Inferior parietal cortex (tissue), 1 donor: ENCODE results near the gene MPV17L2.
"Not testable (repeated sequence)": the region's sequence is repeated elsewhere in the genome, so short reads cannot be mapped to it uniquely, and the experiment has no call there.

ENCODE experiments used
- DNase-seq: peaks from one replicate; pipeline ENCODE4 v3.0.0-alpha.2; 2016; ENCODE audit errors: extremely low spot score

MPV17L2 gene

DNA sequence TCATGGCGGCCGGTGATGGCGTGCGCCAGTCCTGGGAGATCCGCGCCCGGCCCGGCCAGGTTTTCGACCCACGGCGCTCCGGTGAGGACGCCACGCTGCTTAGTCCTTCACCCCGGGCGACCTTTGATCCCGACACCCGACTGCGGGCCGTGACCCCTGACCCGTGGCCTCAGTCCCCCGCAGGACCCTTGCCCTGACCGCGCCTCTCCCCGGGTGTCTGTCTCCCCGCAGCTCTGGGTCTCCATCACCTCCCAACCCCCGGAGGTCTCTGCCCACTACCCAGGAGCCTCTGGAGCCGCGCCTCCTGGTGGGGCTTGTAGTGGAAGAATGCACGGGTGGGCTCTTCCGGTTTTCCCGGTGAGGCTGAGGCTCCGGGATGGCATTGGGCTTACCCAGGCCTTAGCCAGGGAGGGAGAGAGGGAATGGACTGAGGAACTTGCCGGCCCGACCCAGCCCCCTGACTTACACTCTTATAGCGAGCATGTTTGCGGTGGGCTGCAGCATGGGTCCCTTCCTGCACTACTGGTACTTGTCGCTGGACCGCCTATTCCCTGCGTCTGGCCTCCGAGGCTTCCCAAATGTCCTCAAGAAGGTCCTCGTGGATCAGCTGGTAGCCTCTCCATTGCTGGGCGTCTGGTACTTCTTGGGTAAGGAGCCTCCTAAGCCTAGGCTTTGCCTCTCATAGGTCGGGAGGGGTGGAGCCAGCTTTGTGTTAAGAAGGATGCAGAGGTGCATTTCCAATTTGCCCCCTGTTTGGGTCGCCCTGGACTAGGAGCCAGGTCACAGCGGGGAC, 566 bp downstream of the MPV17L2 start:
- no peak for DNase-seq

DNA sequence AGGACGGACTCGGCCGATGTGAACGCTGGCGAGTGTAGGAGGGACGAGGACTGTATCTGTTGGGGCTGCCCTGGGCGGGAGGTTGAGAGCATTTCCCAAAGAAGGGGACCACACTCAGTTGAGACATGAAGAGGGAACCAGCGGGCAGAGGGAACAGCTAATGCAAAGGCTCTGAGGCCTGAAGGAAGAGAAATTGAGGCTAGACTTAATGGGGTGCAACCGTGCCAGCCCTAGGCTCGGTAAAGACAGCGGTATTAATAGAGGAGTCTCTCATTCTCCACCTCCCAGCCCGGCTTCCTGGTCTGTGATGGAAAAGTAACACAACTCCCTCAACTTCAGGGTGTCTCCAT, 1.1 kb downstream of the MPV17L2 start:
- no peak for DNase-seq

DNA sequence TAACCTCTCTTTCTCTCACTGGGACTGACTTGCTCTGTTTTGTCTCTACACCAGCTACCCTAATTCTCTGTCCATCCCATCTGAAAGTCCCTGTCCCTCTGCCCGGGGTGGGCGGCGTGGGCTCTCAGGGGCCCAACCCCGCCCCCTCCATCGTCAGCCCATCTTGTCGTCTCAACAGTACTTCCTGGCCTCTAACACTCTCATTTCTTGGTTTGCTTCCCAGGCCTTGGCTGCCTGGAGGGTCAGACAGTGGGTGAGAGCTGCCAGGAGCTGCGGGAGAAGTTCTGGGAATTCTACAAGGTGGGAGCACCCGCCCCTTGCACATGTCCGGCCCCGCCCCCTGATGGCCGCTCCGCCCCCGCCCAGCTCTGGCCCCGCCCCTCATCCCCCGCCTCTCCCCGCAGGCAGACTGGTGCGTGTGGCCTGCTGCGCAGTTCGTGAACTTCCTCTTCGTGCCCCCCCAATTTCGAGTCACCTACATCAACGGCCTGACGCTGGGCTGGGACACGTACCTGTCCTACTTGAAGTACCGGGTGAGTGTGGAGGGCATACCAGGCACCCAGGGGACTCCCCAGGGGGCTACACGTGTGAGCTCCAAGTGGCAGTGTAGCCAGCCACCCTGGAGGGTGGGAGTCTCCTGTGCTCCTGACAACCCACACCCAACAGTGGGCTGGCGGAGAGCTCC, 1.7 kb downstream of the MPV17L2 start:
- DNase-seq = no peak

DNA sequence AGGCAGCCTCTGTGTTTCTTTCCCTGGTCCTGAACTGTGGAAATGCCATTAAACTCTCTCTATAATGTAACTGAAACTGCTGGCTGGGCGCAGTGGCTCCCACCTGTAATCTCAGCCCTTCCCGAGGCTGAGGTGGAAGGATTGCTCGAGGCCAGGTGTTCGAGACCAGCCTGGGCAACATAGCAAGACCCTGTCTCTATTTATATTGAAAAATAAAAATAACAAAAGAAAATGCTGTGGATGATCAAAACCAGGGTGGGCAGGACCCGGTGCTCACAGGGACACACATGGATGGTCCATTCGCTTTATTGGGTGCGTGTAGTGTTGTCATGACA, 3.5 kb downstream of the MPV17L2 start:
- no peak for DNase-seq

DNA sequence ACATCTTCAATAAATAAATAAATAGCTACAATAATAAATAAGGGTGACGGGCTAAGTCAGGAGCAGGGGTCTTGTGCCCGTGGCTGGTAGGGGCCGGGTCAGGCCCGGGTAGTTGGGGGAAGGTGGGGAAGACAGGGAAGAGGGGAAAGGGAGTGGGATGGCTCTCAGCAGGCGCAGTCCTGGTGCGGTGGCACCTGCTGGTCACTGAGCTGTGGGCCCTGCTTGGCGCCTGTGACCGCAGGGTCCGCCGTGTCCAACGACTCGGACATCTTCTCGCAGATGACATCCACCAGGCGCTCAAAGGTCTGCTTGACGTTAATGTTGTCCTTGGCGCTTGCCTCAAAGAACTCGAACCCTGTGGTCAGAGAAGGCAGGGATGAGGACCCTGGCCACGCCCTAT, 4.3 kb downstream of the MPV17L2 start:
- no peak for DNase-seq

DNA sequence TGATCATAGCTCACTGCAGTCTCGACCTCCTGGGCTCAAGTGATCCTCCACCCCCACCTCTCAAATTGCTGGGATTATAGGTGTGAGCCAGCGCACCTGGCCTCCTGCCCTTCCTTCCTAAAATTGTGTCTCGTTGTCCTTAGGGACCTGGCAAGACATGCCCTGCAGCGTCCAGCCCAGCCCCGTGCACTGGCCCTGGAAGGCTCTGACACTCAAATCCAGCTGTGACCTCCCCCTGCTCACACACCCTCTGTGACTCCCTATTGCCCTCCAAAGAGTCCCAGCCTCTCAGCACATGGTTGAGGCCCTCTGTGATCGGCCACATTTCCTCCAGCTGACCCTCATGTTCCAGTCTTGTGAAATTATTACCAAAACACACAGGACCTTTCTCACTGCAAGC, 4.9 kb downstream of the MPV17L2 start:
- DNase-seq = no peak

DNA sequence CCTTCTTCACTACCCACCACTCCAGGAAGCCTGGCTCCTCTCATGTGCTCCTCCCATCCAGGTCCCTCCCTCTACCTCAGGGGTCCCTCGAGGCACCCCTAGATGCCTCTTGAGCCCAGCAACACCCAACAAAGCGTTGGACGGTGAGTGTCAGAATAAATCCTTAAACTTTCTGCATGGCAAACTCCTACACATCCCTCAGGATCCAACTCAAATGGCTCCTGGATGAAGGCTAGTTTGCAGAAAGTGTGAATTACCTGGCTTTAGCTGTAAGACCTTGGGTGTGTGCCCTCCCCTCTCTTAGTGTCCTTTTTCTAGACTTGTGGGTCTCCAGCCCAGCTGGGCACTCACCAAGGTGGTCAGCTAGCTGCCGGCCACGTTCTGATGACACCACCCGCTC, 5.4 kb downstream of the MPV17L2 start:
- no peak for DNase-seq

DNA sequence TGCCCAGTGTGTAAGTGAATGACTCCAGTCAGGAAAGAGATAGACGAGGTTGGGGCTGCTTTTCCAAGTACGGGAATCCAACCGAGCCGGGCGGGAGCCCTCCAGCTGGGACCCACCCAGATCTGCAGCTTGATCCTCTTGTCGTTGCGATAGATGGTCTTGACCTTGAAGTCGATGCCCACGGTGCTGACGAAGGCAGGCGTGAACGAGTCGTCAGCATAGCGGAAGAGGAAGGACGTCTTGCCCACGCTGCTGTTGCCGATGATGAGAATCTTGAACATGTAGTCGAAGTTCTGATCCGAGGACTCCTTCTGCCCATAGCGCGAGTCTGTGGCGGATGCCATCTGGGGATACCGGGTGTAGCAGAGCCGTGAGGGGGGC, 9.4 kb downstream of the MPV17L2 start:
- no peak for DNase-seq

DNA sequence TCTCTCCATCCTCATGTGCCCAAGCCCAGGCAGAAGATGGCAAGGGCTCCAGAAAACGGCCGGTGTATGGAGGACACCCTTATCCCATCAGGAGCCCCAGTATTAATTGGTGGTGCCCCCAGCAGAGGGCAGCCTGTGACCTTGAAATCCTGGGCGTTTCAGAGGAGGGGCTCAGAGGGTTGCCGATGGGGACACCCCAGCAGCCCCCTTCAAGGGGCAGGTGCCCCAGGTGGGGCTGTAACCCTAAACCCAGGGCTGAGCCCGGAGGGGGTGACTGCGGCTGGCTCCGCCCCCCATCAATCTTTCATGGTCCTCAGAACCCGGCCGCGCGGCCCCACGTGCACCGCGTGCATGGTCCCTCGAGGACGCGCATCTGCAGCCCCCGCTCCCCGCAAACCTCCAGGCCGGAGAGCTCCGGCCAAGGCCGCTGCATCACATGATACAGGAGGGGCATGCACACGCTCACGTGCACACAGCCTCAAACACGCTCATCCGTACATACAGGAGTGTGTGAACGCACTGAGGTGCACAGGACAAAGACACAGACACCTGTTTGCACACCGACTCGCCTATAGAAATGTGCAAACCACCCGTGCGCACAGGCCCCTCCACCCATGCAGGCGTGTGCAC, 9.9 kb downstream of the MPV17L2 start:
- DNase-seq = peak; percentile 42

DNA sequence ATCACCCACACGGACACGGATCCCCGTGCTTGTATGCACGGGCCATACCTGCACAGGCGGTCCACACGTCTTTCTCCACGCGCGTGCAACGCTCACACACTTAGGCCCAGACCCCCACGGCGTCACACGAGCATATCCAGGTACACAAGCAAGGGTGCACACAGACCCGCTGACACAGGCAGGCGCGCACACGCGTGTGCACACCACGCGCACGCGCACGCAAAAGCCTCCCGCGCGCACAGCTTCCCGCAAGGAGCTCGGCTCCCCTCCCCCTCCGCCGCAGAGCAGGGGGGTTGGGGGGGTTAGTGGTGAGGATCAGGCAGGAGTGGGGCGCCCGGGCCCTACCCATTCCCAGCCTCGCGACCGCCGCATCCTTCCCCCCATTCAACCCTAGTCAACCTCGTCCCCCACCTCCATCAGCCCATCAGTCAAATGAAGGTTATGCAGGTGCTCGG, 10.4 kb downstream of the MPV17L2 start:
- DNase-seq = peak; percentile 40

DNA sequence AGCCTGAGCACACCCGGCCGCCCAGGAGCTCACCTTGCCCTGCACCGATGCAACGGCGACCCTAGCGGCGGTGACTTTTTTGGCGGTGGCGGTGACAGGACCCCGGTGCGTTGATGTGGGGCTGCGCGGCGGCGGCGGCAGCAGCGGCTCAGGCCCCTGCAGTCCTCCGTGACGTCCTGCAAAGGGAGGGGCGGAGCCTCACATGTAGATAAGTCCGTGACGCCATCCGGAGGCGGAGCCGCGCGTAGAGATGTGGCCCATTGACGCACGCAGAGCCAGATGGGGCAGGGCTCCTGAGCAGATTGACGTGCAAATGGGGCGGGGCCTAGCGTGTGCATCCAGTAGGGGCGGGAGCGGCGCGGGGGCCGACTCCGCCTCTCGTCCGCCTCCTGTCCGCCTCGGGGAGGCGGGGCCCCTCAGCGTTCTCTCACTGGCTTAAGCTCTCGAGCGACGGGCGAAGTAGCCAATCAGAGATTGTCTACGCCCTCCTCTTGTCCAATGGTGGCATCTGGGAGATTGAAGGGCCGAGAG, 10.9 kb downstream of the MPV17L2 start, which contains the start of gene RAB3A:
TSS of gene RAB3A (minus strand) at position 180 of the 531 bp plus-strand sequence. CDS start 1,302 bp downstream, outside the sequence.
- DNase-seq = peak; percentile 100

DNA sequence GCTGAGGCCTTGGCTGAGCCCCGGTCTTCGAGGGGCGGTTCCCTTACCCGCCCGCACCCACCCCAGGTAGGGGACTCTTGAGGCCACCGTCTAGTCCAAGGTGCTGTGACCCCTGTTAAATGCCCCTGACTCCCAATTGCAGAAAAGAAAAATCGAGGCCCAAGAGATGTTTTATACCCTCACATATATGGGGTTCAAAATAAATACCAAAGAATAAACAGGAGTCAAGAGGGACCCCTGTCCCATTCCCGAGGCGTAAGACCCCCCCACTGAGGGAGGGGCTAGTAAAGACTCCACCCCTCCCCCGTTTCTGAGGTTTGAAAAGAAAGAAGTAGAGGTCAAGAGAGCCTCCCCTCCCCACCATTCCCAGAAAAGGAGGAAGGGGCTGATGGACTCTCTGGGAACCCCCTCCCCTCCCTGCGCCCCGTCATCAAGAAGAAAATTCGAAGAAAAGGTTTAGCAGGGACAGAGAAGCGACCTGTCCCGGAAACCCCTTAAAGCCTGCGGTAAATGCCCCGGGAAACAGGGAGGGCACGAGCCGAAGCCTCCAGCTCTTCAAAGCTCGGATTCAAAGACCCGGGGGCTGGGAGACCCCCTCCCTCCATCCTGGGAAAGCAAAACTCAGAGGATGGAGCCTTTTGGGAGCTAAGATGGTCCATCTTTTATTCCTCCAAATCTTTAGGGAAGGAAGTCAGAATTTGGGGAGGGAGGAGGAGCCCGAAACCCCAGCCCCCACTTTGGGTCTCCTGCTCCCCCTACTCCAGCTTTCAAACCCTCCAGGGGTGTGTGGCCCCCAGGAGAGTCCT, 11.6 kb downstream of the MPV17L2 start:
- DNase-seq = no peak

DNA sequence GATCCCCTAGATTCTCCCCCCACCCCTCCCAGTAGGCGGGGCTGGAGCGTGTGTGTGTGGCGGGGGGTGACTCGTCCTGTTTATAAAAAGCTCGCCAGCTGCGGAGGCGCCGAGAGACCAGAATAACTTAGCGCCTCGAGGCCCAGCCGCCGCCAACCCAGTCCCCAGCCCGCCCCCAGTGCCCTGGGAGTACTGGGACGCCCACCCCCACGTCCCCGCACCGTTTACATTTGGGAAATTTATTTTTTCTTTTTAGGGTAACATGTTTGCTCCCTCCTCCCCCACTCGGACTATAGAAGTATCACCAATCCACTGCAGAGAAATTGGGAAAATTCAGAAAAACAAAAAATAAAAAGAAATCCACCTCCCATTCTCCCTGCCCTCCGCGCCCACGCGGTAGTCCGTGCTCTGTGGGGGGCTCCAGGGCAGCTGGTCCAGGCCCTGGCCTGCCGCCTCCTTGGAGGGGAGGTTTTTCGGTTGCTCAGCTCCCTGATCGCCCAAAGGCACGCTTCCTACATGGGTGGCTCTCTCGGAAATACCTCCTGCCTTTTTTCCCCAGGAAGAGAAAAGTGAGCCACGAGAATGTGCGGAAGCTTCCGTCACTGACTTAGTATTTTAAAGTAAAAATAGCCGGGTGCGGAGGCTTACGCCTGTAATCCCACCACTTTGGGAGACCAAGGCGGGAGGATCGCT, 12.3 kb downstream of the MPV17L2 start:
- peak; percentile 74 for DNase-seq

DNA sequence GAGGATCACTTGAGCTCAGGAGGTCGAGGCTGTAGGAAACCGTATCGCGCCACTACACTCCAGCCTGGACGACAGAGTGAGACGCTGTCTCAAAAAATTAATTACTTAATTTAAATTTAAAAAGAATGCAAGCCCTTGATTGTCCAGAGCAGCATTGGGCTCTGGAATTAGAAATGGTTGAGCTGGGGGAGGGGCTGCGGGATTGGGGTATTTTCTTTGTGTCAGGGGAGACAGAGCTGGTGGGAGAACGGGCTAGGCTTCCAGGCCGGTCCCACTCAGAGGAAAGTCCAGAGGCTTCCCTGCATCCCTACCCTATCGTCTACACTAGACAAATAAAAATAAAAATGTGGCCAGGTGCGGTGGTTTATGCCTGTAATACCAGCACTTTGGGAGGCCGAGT, 13.0 kb downstream of the MPV17L2 start:
- DNase-seq = no peak

DNA sequence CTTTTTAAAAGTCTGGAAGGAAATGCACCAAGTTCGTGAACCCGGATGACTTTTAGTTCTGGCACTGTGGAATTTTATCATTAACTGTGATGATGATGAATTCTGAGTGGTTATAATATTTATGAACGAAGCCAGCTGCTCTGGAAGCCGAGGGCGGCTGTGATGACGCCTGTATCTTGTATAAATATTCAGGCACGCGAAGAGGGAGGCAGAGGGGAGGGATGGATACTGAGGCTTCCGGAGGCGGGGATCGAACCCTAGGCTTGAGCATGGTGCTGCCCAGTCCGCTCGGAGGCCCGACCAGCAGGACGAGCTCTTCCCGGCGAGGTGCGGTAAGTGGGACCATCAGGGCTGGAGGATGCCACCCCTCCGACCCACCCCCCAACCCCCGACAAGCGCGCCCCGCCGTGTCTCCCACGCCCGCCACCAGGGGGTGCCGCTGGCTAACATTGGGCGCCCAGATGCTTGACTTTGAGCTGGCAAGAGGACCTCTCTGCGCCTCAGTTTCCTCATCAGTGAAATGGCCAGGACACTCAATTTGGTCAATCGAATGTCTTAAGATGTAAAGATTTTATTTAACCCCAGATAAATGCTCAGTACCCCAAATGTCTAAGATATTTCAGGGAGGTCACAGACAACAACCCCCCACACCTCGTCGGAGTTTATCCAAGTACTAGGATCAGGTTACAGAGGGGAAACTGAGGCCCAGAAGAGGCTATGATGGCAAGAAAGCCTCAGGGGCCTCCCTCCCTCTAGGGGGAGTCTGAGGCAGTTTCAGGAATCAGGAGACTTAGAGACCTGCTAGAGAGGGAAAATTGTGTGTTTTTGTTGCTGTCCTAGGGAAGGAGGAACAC, 15.3 kb downstream of the MPV17L2 start:
- no peak for DNase-seq

DNA sequence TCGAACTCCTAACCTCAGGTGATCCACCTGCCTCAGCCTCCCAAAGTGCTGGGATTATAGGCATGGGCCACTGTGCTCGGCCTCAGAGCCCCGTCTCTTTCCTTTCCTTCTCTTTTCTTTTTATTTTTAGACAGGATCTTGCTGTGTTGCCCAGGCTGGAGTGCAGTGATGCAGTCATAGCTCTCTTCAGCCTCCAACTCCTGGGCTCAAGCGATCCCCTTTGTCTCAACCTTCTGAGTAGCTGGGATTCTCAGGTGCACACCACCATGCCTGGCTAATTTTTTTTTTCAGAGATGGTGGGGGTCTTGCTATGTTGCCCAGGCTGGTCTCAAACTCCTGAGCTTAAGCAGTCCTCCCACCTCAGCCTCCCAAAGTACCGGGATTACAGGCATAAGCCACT, 16.9 kb downstream of the MPV17L2 start:
- DNase-seq = not testable (repeated sequence)

DNA sequence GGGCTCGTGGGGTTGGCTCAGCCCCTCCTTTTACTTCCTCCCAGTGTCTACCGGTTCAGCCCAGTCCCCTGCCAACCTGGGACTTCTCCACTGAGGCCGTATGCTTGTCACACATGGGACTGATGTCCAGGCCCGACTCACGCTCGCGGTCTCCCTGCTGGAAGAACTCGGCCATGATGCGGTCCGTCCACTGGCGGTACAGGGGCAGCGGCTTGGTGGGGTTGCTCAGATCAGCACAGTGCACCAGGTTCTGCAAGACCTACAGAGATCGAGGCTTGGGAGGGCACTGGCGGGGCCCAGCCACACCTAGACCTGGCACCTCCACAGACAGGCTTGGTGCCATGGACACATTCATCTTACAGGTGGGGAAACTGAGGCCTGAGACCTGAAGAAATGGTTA, 18.7 kb downstream of the MPV17L2 start:
- no peak for DNase-seq

DNA sequence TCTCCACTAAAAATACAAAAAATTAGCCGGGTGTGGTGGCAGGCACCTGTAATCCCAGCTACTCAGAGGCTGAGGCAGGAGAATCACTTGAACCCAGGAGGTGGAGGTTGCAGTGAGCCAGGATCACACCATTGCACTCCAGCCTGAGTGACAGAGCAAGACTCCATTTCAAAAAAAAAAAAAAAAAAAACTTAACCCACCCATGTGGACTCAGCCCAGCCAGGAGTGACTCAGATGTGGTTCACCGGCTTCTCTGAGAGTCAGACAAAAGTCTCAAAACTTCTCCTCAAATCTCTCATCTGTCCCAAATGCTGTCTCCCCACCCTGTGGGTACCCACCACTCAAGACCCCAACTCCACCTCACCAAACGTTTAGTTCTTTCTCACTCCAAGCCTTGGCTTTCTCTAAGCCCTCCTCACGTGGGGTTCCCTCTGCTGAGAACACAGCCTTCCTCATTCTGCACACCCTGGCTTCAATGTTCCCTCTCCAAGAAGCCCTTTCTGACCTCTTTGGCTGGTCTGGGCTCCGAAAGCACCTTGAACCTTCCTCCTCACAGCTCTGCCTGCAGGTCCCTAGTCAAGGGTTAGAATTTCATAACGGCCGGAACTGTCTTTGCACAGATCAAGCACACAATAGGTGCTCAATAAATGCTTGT, 21.9 kb downstream of the MPV17L2 start:
- no peak for DNase-seq

DNA sequence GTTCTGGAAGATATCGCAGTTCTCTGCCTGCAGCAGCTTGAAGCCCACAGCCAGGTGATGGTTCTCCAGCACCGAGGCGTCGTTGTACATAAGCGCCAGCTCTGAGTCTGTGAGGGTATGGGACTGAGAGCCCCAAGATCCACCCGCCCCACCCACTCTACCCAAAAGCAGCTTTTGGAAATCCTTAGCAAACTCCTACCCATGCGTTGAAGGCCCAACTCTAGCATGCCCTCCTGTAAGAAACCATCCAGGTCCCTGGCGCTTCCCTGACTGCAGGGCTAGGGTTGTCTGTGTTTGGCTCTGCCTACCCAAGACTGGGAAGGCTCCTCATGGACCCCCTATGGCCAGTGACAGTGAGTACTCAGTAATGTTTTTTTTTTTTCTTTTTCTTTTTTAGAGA, 23.8 kb downstream of the MPV17L2 start:
- DNase-seq = no peak

DNA sequence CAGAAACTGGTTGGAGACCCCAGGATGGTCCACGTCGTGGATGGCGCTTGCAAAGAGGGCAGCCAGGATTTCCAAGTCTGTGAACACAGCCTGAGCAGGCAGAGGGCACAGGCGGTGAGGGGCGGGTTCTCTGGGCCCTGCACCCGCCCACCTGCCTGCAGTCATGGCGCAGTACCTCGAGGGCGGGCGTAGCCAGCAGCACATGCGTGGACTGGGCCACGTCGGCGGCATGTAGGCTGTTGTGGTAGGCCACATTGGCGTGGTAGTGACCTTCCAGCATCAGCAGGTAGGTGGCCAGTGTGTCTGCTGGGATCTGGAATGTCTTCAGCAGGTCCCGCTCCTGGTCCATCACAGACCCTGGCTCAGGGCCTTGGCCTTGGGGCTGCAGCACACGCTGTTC, 25.1 kb downstream of the MPV17L2 start:
- DNase-seq = no peak
